T-helper 1 cell (primary cell): ENCODE data around the gene PDZD4.
"Not testable (repeated sequence)": the region's sequence is repeated elsewhere in the genome, so short reads cannot be mapped to it uniquely, and the experiment has no call there.

ENCODE experiments used
- DNase-seq, 5 donors: peaks; one replicate each; pipeline ENCODE4 v3.0.0-alpha.2; 2012 to 2020

The PDZD4 gene

GRCh38 chrX:153844509-153845082, 14.3 kb upstream of the PDZD4 start:
- no peak for DNase-seq

- DNase-seq = no peak
Measured at GRCh38 chrX:153836921-153837320, 6.6 kb upstream of the PDZD4 start.

GRCh38 chrX:153832728-153833127, 2.4 kb upstream of the PDZD4 start:
- DNase-seq = no peak

- DNase-seq = no peak
Measured at GRCh38 chrX:153831429-153832150, 1.2 kb upstream of the PDZD4 start.

GRCh38 chrX:153830640-153831428, 490 bp upstream of the PDZD4 start:
- no peak for DNase-seq

- DNase-seq = no peak
Measured at GRCh38 chrX:153829549-153829798, 870 bp downstream of the PDZD4 start.

- no peak for DNase-seq
Measured at GRCh38 chrX:153828723-153829548, 1.4 kb downstream of the PDZD4 start.

- DNase-seq = no peak
Measured at GRCh38 chrX:153828308-153828707, 2.0 kb downstream of the PDZD4 start.

GRCh38 chrX:153827903-153828302, 2.4 kb downstream of the PDZD4 start:
- DNase-seq = no peak

- no peak for DNase-seq
Measured at GRCh38 chrX:153827016-153827415, 3.3 kb downstream of the PDZD4 start.

GRCh38 chrX:153825042-153825441, 5.3 kb downstream of the PDZD4 start:
- DNase-seq = no peak

- no peak for DNase-seq
Measured at GRCh38 chrX:153824348-153824747, 6.0 kb downstream of the PDZD4 start.

- DNase-seq = no peak
Measured at GRCh38 chrX:153821066-153821465, 9.3 kb downstream of the PDZD4 start.

- no peak for DNase-seq
Measured at GRCh38 chrX:153820601-153821000, 9.7 kb downstream of the PDZD4 start.

GRCh38 chrX:153819384-153820040, 10.8 kb downstream of the PDZD4 start:
- no peak for DNase-seq

GRCh38 chrX:153818571-153819383, 11.6 kb downstream of the PDZD4 start:
- DNase-seq = peak; percentile 35 to 63 (median 48)

- DNase-seq = not testable (repeated sequence)
Measured at GRCh38 chrX:153818064-153818463, 12.3 kb downstream of the PDZD4 start.

GRCh38 chrX:153816831-153817690, 13.3 kb downstream of the PDZD4 start:
- DNase-seq = peak in 3 of 5 donors; percentile 16 to 45 (median 27)

- DNase-seq = no peak
Measured at GRCh38 chrX:153814591-153815315, 15.6 kb downstream of the PDZD4 start.

GRCh38 chrX:153813161-153813560, 17.2 kb downstream of the PDZD4 start:
- no peak for DNase-seq
